HCT116 (cell line): ENCODE data around the gene DHPS.

Experiments
- CBX3 ChIP-seq: IDR thresholded peaks from 2 replicates; pipeline ENCODE4 v1.6.1; 2012; ENCODE audit warnings: low read depth
- CEBPB ChIP-seq: IDR thresholded peaks from 2 replicates; pipeline ENCODE4 v1.6.1; 2012; ENCODE audit warnings: low read depth
- EZH2 ChIP-seq: fragments of 200-600 bp; sonication (generic); IDR thresholded peaks from 2 replicates; pipeline ENCODE4 v1.6.1; 2017; ENCODE audit warnings: antibody characterized with exemption, mixed run types
- FOSL1 ChIP-seq: IDR thresholded peaks from 2 replicates; pipeline ENCODE4 v1.6.1; 2012; ENCODE audit warnings: low read depth
- ZNF274 ChIP-seq: fragments of 200-500 bp; sonication (Bioruptor generic); IDR thresholded peaks from 2 replicates; pipeline ENCODE4 v1.6.1; 2014; ENCODE audit warnings: mild to moderate bottlenecking, low read depth, low read length, inconsistent platforms
- TF ChIP-seq, protein P1 (sequence below), 3 experiments: fragments of 200-600 bp in 1 of 3; sonication (generic) in 1 of 3; IDR thresholded peaks in 2 of 3; conservative IDR thresholded peaks in 1 of 3; 2 replicates each; pipeline ENCODE4 v1.5.1; 2012 to 2017; ENCODE audit warnings: low read depth in 2 of 3, low read length in 2 of 3, antibody characterized with exemption in 1 of 3, borderline replicate concordance in 1 of 3, control low read depth in 1 of 3, mild to moderate bottlenecking in 1 of 3, mixed read lengths in 1 of 3, mixed run types in 1 of 3, moderate library complexity in 1 of 3; ENCODE audit not compliant: insufficient read depth in 1 of 3

DNA sequence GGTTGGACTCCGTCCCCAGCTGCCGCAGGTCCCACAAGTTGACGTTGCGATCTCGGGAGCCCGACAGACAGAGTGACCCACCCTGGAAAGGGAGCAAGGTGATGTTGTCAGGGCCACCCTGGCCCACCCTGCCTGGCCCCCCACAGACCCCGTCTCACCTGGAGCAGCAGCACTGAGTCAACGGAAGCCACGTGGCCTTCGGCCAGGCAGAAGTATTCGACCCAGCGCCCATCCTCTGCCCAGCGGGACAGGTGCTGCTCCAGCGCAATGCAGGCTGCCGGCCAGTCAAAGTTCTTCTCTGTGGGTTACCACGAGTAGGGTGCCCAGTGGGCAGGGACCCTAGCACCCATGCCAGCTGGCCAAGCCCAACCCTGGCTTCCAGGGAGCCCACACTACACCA, 13.0 kb upstream of the DHPS start:
- TF ChIP-seq, protein P1, sequence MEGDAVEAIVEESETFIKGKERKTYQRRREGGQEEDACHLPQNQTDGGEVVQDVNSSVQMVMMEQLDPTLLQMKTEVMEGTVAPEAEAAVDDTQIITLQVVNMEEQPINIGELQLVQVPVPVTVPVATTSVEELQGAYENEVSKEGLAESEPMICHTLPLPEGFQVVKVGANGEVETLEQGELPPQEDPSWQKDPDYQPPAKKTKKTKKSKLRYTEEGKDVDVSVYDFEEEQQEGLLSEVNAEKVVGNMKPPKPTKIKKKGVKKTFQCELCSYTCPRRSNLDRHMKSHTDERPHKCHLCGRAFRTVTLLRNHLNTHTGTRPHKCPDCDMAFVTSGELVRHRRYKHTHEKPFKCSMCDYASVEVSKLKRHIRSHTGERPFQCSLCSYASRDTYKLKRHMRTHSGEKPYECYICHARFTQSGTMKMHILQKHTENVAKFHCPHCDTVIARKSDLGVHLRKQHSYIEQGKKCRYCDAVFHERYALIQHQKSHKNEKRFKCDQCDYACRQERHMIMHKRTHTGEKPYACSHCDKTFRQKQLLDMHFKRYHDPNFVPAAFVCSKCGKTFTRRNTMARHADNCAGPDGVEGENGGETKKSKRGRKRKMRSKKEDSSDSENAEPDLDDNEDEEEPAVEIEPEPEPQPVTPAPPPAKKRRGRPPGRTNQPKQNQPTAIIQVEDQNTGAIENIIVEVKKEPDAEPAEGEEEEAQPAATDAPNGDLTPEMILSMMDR (IDR thresholded peaks at IDR 0.05 in 2 of 3, conservative IDR thresholded peaks at IDR 0.05 in 1 of 3; ENCODE audit: borderline replicate concordance in 1 of 3, insufficient read depth in 1 of 3, low read depth in 2 of 3, low read length in 2 of 3): no peak
- TF ChIP-seq ZNF274: no peak
- TF ChIP-seq FOSL1: no peak
- no peak for TF ChIP-seq CBX3
- no peak for TF ChIP-seq CEBPB
- TF ChIP-seq EZH2: no peak
